HFFc6 (cell line): Measurements from ENCODE around the gene NCAM2. TPM values are rescaled to one million over a fixed set of nuclear protein-coding genes. Genes with fewer than 3 reads are reported as not detected.

Experiments used
- DNase-seq: peaks from one replicate; pipeline ENCODE4 v3.0.0-alpha.2; 2018
- H3K27ac Mint-ChIP-seq: 2 replicates; pipeline ENCODE4 v1.8.0; 2020; ENCODE audit warnings: mild to moderate bottlenecking, mixed read lengths
- H3K27me3 Mint-ChIP-seq: 2 replicates; pipeline ENCODE4 v1.8.0; 2021; ENCODE audit warnings: mild to moderate bottlenecking, moderate library complexity, mixed read lengths; ENCODE audit not compliant: insufficient read depth
- H3K36me3 Mint-ChIP-seq: 2 replicates; pipeline ENCODE4 v1.8.0; 2021; ENCODE audit warnings: low read depth, mixed read lengths
- H3K4me1 Mint-ChIP-seq: 2 replicates; pipeline ENCODE4 v1.8.0; 2020; ENCODE audit warnings: low read depth, mixed read lengths
- H3K4me3 Mint-ChIP-seq: 2 replicates; pipeline ENCODE4 v1.8.0; 2020; ENCODE audit warnings: mild to moderate bottlenecking, moderate library complexity, mixed read lengths
- H3K9me3 Mint-ChIP-seq: 2 replicates; pipeline ENCODE4 v1.8.0; 2020; ENCODE audit warnings: mild to moderate bottlenecking, mixed read lengths
- CTCF ChIP-seq: fragments of 200-600 bp; sonication (generic); IDR thresholded peaks from 2 replicates; pipeline ENCODE4 v1.5.0; 2021; ENCODE audit warnings: antibody characterized with exemption, mild to moderate bottlenecking
- total RNA-seq, 6 experiments: library from RNA; stranded (reverse); fragmentation: NEBNext Ultra II Directional; extraction: Animal tissue kit (Norgen Biotek cat#: 25700); gene quantifications; 2 replicates in 1 of 6; 3 replicates in 5 of 6; pipeline ENCODE4 v1.2.3, GENCODE V29; 2021

The NCAM2 gene
- total RNA-seq, 6 experiments from 2014 or later = 2.2 to 10.2 (median 8.8) TPM

GRCh38 chr21:21301013-21301412, 302.8 kb downstream of the NCAM2 start:
- no peaks in the 10 kb centered on the region for H3K9me3 Mint-ChIP-seq
- H3K36me3 Mint-ChIP-seq = no peaks in the 10 kb centered on the region
- no peak for DNase-seq
- TF ChIP-seq CTCF = no peak
- H3K27ac Mint-ChIP-seq = no peak overlapping the region
- H3K27me3 Mint-ChIP-seq = no peaks in the 10 kb centered on the region; the same call in 1 of the 2 replicates
- H3K4me3 Mint-ChIP-seq = no peak overlapping the region
- H3K4me1 Mint-ChIP-seq = no peaks in the 10 kb centered on the region

- Mint-ChIP-seq H3K4me3 (no peak overlapping the region), H3K27me3 (no peaks in the 10 kb centered on the region; the same call in 1 of the 2 replicates), H3K4me1 (peaks cover 22% of the 10 kb centered on the region; the same call in 1 of the 2 replicates), H3K9me3 (no peaks in the 10 kb centered on the region), H3K36me3 (no peaks in the 10 kb centered on the region), H3K27ac (no peak overlapping the region)
- TF ChIP-seq CTCF = no peak
- DNase-seq = no peak
These were observed 311.3 kb downstream of the NCAM2 start for GRCh38 chr21:21309510-21309909.

- H3K9me3 Mint-ChIP-seq = no peaks in the 10 kb centered on the region
- H3K4me3 Mint-ChIP-seq = no peak overlapping the region
- no peak for DNase-seq
- peaks cover 18% of the 10 kb centered on the region; the same call in 1 of the 2 replicates for H3K4me1 Mint-ChIP-seq
- H3K27ac Mint-ChIP-seq = no peak overlapping the region
- H3K36me3 Mint-ChIP-seq = no peaks in the 10 kb centered on the region
- H3K27me3 Mint-ChIP-seq = no peaks in the 10 kb centered on the region
- peak; percentile 30; the same call in 1 of the 2 replicates for TF ChIP-seq CTCF
These were observed 326.1 kb downstream of the NCAM2 start for GRCh38 chr21:21324297-21324696.

- H3K4me1 Mint-ChIP-seq = peaks cover 2% of the 10 kb centered on the region; the same call in 1 of the 2 replicates
- no peak overlapping the region for H3K4me3 Mint-ChIP-seq
- no peak for TF ChIP-seq CTCF
- DNase-seq = no peak
- no peaks in the 10 kb centered on the region for H3K36me3 Mint-ChIP-seq
- no peak overlapping the region for H3K27ac Mint-ChIP-seq
- H3K9me3 Mint-ChIP-seq = no peaks in the 10 kb centered on the region
- H3K27me3 Mint-ChIP-seq = no peaks in the 10 kb centered on the region; the same call in 1 of the 2 replicates
These were observed 334.3 kb downstream of the NCAM2 start for GRCh38 chr21:21332492-21332891.

- no peak overlapping the region for H3K4me3 Mint-ChIP-seq
- peaks cover 12% of the 10 kb centered on the region for H3K36me3 Mint-ChIP-seq
- peaks cover 10% of the 10 kb centered on the region; the same call in 1 of the 2 replicates for H3K9me3 Mint-ChIP-seq
- H3K27ac Mint-ChIP-seq = no peak overlapping the region
- no peaks in the 10 kb centered on the region for H3K27me3 Mint-ChIP-seq
- DNase-seq = no peak
- TF ChIP-seq CTCF = no peak
- H3K4me1 Mint-ChIP-seq = peaks cover 10% of the 10 kb centered on the region; the same call in 1 of the 2 replicates
These were observed 342.8 kb downstream of the NCAM2 start for GRCh38 chr21:21341041-21341440.

- no peak for TF ChIP-seq CTCF
- Mint-ChIP-seq H3K27ac (no peak overlapping the region), H3K36me3 (peaks cover 18% of the 10 kb centered on the region), H3K4me3 (no peak overlapping the region), H3K9me3 (peaks cover 27% of the 10 kb centered on the region), H3K27me3 (no peaks in the 10 kb centered on the region), H3K4me1 (no peaks in the 10 kb centered on the region)
- no peak for DNase-seq
These were observed 347.1 kb downstream of the NCAM2 start for GRCh38 chr21:21345296-21345695.
